Mucosa of gallbladder (tissue), 1 donor: ENCODE measurements around the gene AFF1. TPM values are rescaled to one million over a fixed set of nuclear protein-coding genes. Genes with fewer than 3 reads are reported as not detected.
"Not testable (repeated sequence)": the region's sequence is repeated elsewhere in the genome, so short reads cannot be mapped to it uniquely, and the experiment has no call there.

ENCODE experiments used
- DNase-seq: peaks from one replicate; pipeline ENCODE4 v3.0.0-alpha.2; 2020; ENCODE audit warnings: low spot score
- total RNA-seq: library from RNA; stranded (reverse); gene quantifications from one replicate; pipeline ENCODE4 v1.2.1, GENCODE V29; 2021
- donor health status: DM: no; HTN: no; CAD: no.

AFF1 gene
- total RNA-seq, 1 donor from 2014 or later = 97.3 TPM

DNA sequence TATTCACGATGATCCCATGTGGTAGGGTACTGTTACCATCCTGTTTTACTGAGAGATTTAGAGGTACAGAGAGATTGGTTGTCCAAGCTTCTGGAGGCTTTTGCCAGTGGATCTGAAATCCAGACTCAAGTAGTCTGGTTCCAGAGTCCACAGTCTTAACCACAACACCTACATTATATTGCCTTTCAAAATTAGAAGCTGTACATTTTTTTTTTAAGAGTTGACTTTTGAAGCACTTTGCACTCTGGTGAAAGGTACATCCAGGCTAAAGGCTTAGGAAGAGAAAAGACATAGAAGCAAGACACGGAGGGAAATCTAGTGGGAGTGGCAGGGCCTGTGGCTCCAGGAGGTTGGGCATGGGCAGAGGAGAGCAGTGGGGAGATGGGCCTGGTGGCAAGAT, 122.1 kb downstream of the AFF1 start:
- no peak for DNase-seq

- no peak for DNase-seq
Observed at GRCh38 chr4:87057835-87058355, 123.1 kb downstream of the AFF1 start.

DNA sequence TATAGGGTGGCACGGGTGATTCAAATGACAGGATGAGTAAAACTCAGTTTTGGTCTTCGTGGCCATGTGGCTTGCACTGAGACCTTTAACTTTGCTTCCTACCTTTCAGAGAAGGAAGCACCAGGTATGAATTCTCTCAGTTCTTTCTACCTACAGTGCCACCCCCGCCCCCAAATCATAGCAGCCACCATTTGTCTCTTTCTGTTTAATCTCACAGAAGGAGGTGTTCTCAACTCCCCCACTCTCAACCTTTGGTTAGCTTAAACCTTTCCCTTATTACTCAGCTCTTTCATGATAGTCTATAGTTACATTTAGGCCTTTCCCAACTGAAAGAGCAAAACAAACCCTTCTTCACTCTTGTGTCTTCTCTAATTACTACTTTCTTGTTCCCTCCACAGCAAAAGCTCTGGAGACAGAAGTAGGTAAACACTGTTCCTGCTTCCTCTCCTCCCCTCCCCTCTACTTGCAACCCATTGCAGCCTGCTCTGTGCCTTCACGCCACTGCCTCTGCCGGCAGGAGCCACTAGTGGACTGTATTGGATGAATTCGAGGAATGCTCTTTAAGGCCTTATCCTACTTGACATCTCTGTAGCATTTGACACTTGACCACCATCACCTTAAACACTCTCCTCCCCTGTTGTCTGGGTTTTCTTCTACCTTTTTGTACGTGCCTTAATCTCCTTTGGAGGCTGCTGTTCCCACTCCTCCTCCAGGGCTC, 123.7 kb downstream of the AFF1 start:
- no peak for DNase-seq

GRCh38 chr4:87060957-87061356, 126.1 kb downstream of the AFF1 start:
- no peak for DNase-seq

- DNase-seq = no peak
Observed at GRCh38 chr4:87065021-87065420, 130.2 kb downstream of the AFF1 start.

DNA sequence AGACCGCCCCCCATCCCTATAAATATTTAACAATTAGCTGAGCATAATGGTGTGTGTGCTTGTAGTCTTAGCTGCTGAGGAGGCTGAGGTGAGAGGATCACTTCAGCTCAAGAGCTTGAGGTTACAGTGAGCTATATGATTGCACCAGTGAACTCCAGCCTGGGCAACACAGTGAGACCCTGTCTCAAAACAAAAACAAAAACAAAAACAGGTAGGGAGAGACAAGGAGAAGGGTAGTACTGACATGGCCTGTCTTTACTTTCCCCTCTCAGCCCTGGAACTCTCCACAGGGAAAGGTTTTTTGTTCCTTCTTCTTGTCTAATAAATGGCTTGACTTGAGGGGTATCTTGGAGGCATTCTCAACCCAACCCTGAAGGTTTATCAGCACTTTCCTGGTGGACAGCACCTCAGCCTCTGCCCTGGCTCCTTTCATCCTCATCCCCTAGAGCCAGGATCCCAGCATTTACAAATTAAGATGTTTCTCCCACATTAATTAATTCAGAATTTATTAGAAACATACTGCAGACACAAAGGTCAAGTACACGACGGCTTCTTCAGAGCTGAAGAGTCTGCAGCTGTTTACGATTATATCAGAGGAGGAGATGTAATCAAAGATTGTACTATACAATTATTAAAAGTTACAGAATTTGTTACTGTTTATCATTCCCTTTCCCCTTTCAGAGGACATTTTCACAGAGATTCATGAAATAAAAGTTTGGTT, 131.8 kb downstream of the AFF1 start:
- DNase-seq = no peak

- DNase-seq = no peak
Observed at GRCh38 chr4:87067124-87067885, 132.5 kb downstream of the AFF1 start.

DNA sequence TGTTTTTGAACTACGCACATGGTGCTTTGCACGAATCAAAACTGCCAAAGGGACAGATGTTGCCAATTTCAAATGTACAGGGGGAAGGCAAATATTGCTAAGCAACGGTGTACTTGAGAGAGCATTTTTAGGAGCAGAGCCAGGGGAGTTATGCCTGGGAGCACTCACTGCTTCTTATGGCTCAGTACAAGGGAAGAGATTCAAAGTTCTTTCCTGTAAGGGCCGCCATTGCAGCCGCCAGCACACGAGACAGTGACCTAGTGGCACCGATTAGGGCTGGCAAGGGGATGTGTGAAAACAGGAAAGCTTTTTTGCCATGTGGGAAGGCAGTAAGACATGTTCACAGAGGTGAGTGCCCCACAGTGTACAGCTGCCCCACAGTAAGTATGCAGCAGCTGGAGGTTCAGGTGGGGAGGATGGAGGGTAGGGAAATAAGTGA, 133.8 kb downstream of the AFF1 start:
- DNase-seq = no peak

DNA sequence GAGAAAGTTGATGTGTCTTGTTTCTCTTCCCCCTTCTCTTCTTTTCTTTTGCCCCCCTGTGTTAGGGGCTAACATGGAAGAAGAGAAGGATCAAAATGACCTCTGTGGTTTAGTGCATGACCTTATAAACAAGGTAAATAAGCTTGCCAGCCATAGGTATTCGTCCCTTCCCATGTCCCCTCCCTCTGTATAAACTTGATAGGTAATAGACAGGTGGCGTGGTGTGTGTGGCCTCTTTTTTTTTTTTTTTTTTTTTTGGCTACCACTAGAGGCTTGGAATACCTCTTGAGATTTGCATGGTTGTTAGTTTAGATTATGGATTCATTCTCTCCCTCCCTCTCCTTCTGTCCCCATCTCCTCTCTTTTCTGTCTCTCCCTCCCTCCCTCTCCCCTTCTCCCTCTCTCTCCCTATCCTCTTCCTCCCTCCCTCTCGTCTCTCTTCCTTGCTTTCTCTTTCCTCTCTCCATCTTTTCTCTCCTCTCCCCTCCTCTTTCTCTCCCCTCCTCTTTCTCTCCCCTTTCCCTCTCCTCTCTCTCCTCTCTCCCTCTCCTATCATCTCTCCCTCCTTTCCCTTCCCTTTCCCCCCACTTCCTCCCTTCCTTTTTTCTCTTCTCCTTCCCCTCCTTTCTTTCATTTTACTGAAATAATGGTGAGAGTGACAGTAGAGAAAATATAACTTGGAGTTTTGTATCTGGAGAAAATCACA, 134.4 kb downstream of the AFF1 start:
- no peak for DNase-seq

DNA sequence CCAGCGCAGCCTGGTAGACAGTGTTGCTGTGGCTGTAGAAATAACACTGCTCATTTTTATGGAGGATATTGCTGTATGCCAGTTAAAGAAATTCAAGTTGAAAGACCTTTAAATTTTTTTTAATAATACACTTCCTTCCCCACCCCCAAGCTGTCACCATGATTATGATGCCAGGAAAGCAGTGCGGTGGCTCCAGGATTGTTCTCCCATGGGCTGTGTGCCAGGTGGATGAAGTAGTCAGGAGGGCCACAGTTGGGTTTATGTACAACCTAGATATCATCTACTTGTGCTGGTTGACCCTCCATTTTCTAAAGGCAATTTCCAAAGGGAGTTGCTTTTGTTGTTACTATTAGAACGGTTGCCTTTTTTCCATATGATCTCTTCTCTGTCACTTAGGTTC, 136.6 kb downstream of the AFF1 start:
- peak; percentile 39 for DNase-seq

DNA sequence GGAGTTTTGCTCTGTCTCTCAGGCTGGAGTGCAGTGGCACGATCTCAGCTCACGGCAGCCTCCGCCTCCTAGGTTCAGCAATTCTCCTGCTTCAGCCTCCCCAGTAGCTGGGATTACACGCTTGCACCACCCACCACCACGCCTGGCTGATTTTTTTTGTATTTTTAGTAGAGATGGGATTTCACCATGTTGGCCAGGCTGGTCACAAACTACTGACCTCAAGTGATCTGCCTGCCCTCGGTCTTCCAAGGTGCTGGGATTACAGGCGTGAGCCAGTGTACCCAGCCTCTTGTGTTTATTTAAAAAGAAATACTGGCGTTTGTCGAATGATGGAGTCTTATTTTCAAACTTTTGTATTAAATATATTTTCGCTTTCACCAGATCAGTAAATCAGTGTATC, 137.7 kb downstream of the AFF1 start:
- DNase-seq = not testable (repeated sequence)

GRCh38 chr4:87073199-87074120, 138.6 kb downstream of the AFF1 start:
- no peak for DNase-seq

GRCh38 chr4:87074121-87074488, 139.3 kb downstream of the AFF1 start:
- no peak for DNase-seq

GRCh38 chr4:87075876-87076275, 141.1 kb downstream of the AFF1 start:
- DNase-seq = no peak

DNA sequence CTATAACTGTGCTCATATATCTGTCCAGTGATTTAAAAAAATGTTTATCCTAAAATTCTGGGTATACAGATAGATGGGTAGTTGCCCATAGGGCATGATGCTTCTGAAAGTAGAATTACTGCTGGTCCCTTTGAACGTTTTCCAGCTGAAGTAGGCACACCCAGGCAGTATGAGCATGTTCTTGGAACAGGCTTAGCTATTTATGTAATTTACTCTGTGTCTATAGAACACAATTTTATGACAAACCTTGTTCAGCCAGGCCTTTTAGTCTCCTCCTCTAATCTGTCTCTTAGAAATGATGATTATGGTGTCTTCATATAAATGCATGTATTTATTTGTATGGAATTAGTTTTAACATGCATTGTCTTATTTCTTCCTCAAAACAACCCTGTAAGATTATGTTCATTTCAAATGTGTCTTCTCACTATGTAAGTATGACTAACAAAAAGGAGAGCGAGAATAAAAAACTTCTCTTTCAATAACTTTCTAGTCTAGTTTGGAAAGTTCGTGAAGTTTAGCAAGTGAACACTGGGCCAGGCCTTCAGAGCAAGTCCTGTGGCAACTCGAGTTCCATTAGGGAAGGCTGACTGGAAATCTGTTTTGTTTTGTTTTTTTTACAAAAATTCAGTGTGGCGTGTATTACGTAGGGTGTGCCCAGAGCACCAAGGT, 142.0 kb downstream of the AFF1 start:
- DNase-seq = no peak

DNA sequence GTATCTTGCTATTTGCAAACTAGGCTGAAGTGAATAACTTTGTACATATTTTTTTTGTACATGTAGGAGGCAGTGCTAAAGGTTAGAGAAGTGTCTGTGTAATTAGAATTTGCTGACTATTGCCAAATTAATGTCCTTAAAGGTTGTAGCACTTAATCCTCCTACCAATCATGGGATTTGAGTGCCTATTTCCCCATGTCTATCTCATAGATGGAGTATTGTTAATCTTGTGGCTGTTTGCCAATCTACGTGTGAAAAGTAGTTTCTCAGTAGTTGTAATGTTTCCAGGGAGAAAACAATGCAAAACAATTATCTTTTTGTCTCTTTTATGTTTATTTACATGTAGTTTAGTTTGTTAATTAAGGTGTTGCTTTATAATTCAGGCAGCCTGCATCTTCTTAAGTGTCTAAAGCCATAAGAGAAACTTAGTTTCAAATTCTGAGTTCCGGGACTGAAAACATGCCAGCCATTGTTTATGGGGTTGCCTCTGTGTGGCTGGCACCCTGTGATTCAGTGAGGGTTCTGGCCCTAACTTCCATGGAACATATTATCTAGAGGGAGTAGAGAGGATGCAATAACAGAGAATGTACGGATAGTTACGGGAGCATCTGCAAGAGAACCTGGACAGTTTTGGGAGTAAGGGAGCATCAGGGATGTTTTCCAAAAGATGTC, 143.2 kb downstream of the AFF1 start:
- no peak for DNase-seq

GRCh38 chr4:87078987-87079486, 144.2 kb downstream of the AFF1 start:
- DNase-seq = no peak

- no peak for DNase-seq
Observed at GRCh38 chr4:87079967-87080366, 145.2 kb downstream of the AFF1 start.

DNA sequence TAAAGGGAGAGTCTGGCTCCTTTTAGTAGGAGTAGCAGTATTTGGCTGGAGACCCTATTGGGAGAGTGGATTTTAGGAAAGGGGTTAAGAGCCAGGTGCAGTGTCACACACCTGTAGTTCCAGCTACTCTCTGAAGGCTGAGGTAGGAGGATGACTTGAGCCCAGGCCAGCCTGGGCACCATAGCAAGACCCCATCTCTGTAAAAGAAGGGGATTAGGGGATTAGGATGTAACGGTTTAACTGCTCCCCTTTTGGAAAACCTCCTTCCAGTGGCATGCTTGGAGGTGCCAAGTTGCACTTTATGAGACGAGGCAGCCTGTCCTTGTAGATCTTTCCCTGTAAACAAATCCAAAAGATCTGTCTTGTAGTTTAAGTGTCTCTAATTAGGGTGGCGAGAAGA, 145.7 kb downstream of the AFF1 start:
- no peak for DNase-seq
